ENCODE results near the gene SEC14L5. TPM values are rescaled to one million over a fixed set of nuclear protein-coding genes. Genes with fewer than 3 reads are reported as not detected.
"Not testable (repeated sequence)": the region's sequence is repeated elsewhere in the genome, so short reads cannot be mapped to it uniquely, and the experiment has no call there.

SEC14L5 gene
- polyA plus RNA-seq, 3 donors, result 0.21 to 0.36 (median 0.33) TPM

DNA sequence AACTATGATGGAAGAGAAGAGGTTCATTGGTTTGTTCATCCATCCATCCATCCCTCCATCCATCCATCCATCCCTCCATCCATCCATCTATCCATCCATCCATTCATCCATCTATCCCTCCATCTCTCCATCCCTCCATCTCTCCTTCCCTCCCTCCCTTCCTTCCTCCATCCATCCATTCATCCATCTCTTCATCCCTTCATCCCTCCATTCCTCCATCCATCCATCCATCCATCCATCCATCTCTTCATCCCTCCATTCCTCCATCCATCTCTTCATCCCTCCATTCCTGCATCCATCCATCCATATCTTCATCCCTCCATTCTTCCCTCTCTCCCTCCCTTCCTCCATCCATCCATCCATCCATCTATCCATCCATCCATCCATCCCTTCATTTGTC lies 11.2 kb upstream of the SEC14L5 start:
- DNase-seq (ENCODE audit: extremely low read depth in 1 of 11, low read depth in 9 of 11, low spot score in 4 of 11), result no peak

DNA sequence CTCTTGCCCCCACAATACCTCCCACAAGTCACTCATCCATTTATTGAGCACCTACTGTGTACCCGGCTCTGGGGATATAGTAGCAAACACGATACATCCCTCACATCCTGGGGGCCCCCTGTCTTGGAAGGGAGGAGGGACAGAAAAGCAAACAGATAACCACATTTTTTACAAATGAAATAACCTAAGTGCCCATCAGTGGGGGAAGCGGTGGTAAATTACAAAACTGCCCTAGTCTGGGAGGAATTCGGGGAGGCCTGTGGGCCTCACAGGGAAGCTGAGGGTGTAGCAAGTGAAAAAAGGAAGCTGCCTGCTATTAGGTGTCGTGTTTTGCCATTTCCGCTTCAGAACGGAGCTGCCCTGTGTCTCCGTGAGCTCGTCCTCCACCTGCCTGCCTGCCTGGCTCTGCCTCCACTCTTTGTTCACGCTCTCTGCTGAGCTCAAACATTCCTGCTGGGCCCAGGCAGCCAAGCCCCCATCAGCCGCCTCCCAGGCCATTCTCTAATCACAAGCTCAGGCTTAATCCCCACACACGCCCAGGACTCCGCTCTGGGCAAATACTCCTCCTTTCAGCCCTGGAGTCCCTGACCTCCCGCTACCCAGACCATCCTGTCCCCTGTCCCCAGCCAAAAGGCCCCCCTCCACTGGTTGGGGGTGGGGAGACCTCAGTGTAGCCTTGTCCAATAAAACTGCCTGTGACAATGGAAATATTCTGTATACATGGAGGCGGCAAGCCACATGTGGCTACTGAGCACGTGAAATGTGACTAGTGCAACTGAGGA lies 10.2 kb upstream of the SEC14L5 start:
- no peak for DNase-seq (ENCODE audit: extremely low read depth in 1 of 11, low read depth in 9 of 11, low spot score in 4 of 11)

DNA sequence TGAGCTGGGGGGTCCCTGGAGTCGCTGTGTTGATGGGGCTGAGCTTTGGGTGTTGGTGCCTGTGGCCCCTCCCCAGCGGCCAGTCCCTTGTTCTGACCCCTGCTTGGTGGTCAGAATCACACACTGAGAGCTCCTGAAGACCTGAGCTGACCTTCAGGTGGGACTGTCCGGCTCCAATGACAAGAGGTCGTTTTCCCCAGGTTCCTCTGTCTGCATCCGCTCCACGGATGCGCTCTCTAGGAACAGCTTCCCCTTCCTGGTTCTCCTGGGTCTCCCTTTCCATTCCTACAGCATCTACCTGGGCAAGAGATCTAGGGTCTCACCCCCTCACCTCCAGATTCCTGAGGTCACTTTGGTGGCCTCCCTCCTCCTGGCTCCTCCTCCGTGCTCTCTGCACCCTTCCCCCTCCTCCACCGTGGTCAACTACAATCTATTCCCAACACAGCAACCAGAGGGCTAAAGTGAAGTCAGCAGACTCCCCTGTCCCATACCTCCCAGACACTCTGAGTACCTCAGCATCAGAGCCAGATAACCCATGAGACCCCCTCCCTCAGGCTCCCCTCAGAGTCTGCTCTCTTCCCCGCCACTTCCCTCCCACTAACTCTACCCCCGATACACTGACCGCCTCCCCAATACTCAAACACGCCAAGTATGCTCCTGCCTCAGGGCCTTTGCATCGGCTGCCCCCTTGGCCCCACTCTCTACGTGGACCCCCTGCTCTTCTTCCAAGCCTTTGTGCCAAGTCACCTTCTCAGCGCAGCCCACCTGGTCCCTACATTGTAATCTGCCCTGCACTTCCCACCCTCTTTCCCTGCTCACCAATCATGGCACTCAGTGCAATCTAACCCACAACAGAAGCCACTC lies 9.0 kb upstream of the SEC14L5 start:
- DNase-seq (ENCODE audit: extremely low read depth in 1 of 11, low read depth in 9 of 11, low spot score in 4 of 11), result no peak

DNA sequence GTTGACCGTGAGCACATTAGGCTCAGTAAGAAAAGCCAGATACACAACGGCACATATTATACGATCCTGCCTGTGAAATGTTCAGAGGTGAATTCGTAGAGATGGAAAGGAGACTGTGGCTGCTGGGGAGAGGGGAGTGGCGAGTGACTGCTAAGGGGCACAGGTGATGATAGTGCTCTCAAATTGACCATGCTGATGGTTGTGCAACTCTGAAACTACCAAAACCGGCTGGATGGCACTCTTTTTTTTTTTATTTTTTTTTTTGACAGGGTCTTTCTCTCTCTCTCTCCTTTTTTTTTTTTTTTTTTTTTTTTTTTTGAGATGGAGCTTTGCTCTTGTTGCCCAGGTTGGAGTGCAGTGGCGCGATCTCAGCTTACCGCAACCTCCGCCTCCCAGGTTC lies 8.1 kb upstream of the SEC14L5 start:
- no peak for DNase-seq (ENCODE audit: extremely low read depth in 1 of 11, low read depth in 9 of 11, low spot score in 4 of 11)

DNA sequence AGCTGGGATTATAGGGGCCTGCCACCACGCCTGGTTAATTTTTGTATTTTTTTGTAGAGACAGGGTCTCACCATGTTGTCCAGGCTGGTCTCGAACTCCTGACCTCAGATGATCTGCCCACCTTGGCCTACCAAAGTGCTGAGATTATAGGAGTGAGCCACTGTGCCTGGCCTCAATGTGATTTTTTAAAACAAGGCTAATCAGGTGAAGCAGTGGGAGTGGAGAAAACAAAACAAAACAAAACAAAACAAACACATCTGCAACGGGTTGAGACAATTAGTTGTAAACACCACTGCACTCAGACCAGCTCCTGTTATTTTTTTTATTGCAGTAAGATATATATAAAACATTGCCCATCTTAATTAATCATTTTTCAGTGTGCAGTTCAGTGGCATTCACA lies 6.5 kb upstream of the SEC14L5 start:
- DNase-seq (ENCODE audit: extremely low read depth in 1 of 11, low read depth in 9 of 11, low spot score in 4 of 11), result not testable (repeated sequence)

DNA sequence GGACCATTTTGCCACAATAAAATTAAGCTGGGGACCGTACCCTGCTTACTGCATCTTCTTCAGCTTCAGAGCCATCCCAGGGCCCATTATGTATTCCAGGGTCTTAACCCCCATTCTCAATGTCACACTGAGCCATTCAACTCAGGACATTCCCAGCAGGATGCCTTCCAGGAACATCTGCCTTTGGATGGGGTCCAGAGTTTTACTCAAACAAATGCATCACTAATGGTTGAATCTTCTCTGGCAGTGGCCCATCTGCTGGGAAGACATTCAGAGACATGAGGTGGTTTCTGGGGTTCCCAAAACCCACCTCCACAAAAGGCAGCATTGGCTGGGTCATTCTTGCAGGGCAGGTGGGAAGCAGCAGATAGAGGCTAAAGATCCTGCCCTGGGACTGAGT lies 3.4 kb upstream of the SEC14L5 start:
- no peak for DNase-seq (ENCODE audit: extremely low read depth in 1 of 11, low read depth in 9 of 11, low spot score in 4 of 11)

DNA sequence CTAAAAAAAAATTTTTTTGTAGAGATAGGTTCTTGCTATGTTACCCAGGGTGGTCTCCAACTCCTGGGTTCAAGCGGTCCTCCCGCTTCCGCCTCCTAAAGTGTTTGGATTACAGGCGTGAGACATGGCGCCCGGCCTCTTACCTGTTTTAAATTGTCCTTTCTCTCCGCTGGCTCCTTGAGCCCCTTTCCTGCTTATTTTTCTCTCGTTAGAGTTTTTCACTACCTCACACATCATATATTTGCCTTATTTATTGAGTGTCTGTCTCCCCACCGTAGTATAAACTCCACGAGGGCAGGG lies 760 bp upstream of the SEC14L5 start:
- DNase-seq (ENCODE audit: extremely low read depth in 1 of 11, low read depth in 9 of 11, low spot score in 4 of 11), result no peak

DNA sequence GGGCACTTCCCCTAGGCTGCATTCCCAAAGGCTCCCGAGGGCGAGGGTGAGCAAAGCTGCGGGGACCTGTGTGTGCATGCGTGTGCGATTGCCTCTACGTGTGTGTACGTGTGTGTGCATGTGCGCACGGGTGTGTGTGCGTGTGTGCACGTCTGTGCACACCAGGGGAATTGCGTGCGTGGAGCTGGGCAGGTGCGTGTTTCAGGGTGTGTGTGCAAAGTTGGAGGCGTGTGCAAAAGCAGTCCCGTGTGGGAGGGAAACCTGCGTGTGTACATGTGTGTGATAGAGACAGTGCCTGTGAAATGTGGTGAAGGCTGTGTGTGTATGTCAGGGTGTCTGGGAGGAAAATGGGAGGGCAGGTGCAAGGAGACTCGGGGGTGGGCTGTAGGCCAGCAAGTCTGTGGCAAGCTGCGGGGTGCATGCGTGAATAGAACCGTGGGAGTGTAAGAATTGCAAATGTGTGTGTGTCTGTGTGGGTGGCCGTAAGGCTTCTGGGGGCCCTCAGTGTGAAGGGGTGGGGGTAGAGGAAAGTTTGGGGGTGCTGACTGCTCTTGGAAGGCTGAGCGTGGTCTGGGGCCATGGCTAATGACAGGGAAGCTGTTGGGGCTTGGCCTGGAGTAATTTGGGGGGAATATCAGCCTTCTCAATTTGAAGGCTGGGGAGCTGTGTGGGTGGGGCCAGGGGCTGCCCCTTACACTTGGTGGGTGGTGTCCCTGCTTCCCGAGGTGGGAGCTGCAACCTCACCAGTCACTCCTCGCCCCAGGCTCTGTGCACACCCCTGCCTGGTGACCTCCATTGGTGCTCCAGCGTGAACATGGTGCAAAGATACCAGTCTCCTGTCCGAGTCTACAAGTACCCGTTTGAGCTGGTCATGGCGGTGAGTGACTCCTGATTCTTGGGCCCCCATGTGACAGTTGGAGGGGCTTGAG lies 644 bp downstream of the SEC14L5 start:
- DNase-seq (ENCODE audit: extremely low read depth in 1 of 11, low read depth in 9 of 11, low spot score in 4 of 11), result no peak

DNA sequence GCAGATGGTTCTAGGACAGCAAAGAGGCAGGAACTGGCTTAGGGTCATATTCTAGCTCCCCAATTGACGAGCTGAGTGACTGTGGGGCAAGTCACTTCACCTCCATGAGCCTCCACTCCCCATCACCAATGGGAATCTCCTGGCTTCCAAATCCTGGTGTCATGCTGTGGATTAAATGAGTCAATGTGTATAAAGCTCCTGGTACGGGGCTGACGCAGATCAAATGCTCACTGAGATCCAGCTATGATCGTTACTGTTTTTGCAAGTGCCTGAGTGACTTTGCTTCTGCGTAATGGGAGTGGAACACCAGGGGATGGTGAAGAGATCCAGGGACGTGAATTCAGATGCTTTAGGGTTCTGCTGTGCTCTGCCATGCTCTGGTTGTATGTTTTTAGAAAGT lies 2.4 kb downstream of the SEC14L5 start:
- no peak for DNase-seq (ENCODE audit: extremely low read depth in 1 of 11, low read depth in 9 of 11, low spot score in 4 of 11)

DNA sequence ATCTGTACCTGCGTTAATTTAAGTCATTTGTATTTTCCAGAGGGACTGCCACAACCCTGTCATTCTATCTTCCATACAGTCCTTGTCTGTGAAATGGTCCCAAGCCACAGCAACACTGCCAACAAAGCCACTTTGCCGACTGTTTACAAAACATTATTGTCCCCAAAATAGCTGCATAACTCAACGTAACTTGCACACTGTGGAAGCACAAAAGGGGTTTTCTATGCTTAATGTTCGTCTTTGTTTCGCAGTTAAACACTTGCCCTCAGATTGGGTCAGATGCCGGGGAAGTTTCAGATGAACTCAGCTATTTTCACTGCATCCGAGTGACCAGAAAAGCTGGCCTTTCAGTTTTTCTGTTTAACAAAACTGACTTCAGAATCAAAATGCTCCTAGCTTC lies 4.6 kb downstream of the SEC14L5 start:
- no peak for DNase-seq (ENCODE audit: extremely low read depth in 1 of 11, low read depth in 9 of 11, low spot score in 4 of 11)

DNA sequence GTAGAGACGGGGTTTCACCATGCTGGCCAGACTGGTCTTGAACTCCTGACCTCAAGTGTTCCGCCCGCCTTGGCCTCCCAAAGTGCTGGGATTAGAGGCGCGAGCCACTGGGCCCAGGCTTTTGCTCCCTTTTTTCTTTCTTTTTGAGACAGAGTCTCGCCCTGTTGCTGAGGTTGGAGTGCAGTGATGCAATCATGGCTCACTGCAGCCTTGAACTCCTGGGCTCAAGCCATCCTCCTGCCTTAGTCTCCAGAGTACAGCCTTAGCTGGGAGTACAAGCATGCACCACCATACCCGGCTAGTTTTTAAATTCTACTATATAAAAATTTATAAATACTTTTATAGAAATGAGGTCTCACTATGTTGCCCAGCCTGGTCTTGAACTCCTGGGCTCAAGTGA lies 5.4 kb downstream of the SEC14L5 start:
- not testable (repeated sequence) for DNase-seq (ENCODE audit: extremely low read depth in 1 of 11, low read depth in 9 of 11, low spot score in 4 of 11)

DNA sequence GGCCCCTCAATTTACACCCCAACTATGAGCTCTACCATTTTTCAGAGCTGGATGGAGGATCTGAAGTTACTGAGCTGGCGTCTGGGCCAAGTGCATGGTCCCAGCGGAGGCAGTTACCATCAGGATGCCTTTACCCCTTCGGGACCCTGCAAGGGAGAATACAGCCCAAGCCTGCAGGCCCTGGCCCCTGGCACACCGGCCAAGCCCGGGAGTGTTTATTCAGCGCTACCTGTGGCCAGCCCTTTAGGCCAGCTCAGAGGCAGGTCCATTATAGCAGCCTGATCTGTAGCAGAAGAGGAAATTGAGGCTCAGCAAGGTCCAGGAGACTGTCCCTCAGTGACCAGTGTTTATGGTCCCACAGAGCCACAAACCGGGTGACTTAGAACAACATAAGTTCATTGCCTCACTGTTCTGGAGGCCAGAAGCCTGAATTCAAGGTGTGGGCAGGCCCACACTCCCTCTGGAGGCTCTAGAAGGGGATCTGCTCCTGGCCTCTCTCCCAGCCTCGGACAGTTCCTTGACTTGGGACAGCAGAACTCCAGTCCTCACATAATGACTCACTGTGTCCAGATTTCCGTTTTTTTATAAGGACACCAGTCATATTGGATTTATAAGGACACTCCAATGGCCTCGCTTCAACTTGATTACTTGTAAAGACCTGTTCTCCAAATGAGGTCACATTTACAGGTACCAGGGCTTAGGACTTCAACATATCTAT lies 8.8 kb downstream of the SEC14L5 start:
- DNase-seq (ENCODE audit: extremely low read depth in 1 of 11, low read depth in 9 of 11, low spot score in 4 of 11), result no peak

DNA sequence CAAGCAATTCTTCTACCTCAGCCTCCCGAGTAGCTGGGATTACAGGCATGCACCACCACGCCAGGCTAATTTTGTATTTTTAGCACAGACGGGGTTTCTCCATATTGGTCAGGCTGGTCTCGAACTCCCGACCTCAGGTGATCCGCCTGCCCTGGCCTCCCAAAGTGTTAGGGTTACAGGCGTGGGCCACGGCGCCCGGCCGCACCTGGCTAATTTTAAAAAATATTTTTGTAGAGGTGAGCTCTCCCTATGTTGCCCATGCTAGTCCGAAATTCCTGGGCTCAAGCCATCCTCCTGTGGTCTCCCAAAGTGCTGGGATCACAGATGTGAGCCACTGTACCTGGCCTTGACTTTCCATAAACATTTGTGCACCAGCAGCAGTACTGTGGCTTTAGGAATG lies 10.1 kb downstream of the SEC14L5 start:
- DNase-seq (ENCODE audit: extremely low read depth in 1 of 11, low read depth in 9 of 11, low spot score in 4 of 11), result not testable (repeated sequence)

DNA sequence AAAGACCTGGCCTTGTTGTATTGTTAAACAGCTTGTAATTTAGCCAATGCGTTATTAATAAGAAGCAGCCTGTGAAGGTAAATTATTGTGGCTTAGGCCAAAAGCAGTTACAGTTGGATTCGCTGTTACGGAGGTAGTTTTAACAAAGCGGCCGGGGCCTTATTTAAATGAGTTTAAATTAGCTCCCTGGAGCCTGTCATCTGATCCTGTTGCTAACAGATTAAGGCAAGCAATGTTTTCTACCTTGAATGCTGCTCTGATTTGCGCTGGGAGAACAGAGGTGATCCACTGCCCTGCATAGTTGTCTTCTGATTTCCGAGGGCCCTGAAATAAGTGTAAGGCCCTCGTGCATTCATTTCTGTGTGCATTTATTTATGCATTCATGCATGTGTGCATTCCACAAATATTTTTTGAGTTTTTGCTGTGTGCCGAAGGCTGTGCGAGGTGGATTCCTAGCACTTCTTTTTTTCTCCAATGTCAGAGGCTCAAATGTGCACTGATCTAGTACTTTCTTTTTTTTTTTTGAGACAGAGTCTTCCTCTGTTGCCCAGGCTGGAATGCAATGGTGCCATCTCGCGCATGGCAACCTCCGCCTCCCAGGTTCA lies 10.9 kb downstream of the SEC14L5 start:
- DNase-seq (ENCODE audit: extremely low read depth in 1 of 11, low read depth in 9 of 11, low spot score in 4 of 11), result no peak

DNA sequence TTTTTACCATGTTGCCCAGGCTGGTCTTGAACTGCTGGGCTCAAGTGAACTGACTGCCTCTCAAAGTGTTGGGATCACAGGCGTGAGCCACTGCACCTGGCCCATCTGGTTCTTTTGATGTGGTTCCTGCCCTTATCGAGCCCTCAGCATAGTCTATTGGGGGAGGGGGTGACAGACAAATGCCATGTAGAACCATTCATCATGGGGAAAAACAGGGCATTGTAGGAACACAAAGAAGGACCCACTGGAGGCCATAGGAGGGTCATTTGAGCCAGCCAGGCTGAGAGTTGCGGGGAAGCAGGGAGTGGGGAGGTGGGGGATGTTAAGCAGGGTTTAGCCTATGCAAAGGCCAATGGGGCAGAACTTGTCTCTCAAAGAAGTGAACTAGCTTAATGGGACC lies 11.9 kb downstream of the SEC14L5 start:
- DNase-seq (ENCODE audit: extremely low read depth in 1 of 11, low read depth in 9 of 11, low spot score in 4 of 11), result no peak

DNA sequence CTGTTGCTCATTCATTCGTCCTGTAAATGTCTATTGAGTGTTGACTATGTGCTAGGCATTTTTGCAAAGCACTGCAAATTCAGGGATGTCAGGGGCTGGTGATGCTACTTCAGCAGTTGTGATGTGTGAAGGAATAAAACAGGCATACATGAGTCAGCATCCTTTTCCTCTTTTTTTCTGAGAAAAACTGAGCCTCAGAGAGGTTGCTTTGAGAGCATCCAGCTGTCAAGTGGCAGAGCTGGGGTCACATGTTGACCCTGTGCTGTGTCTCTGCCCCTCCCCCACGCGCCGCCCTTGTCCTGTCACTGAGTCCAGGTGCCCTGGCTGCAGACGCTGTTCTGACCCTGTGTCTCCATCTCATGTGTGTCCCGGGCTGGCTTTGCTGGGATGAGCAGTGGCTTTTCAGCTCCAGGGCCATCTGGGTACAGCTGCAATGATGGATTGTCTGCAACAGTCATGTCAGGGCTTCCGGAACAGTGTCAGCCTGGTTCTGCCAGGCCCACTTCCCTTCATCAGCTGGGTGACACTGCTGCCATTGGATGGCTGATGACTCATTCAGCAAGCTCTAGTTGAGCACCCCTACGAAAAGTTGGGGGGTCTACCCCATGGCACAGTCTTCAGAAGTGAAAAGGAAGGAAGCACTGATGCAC lies 14.9 kb downstream of the SEC14L5 start:
- no peak for DNase-seq (ENCODE audit: extremely low read depth in 1 of 11, low read depth in 9 of 11, low spot score in 4 of 11)

DNA sequence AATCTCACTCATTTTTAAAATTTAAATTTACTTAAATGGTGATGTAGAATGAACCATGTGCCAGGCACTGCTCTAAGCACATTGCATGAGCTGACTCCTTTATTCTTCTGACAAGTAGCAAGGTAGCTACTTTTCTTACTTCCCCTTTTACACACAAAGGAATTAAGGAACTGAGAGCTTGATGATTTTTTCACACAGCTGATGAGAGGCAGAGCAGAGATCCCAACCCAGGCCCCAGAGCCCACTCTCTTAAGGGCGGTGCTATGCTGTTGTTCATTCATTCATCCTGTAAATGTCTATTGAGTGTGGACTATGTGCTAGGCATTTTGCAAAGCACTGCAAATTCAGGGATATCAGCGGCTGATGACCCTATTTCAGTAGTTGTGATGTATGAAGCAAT lies 17.9 kb downstream of the SEC14L5 start:
- DNase-seq (ENCODE audit: extremely low read depth in 1 of 11, low read depth in 9 of 11, low spot score in 4 of 11), result no peak

DNA sequence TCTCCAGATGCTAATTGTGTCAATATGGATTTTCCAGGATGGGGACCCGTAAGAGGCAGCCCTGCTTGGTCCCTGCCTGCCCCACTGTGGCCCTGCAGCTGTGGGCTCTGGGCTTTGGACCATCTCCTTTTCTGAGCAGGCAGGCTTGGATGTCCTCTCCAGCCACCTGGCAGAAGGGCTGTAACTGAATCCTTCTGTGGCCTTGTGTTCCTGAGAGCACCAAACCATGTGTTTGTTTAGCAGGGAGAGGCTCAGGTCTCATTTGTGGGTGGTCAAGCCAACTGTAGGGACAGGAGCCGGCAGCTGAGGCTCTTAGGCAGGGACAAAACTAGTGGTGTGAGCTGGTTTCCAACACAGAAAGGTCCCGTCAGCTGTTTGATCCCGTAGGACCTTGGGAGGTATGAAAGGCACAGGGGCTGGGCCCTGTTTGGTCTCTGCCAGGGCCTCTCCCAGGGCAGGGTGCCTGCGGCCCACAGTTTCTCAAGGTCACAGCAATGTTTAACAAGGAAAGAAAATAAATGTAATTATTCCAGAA lies 18.5 kb downstream of the SEC14L5 start:
- DNase-seq (ENCODE audit: extremely low read depth in 1 of 11, low read depth in 9 of 11, low spot score in 4 of 11), result no peak

Measured in renal cortex interstitium (tissue), 11 donors.